Uterus (tissue), 4 donors: ENCODE results near the gene LY6G6F. TPM values are rescaled to one million over a fixed set of nuclear protein-coding genes. Genes with fewer than 3 reads are reported as not detected.
"Not testable (repeated sequence)": the region's sequence is repeated elsewhere in the genome, so short reads cannot be mapped to it uniquely, and the experiment has no call there.

Source experiments
- DNase-seq, 2 donors: peaks; one replicate each; pipeline ENCODE4 v3.0.0-alpha.2; 2019 to 2020
- H3K27ac ChIP-seq, 2 donors: fragments of 200-600 bp; sonication (generic); 1 replicate in 1 of 2; 2 replicates in 1 of 2; pipeline ENCODE4 v1.5.1; 2016 to 2018
- H3K27me3 ChIP-seq, 2 donors: fragments of 200-600 bp; sonication (generic); one replicate each; pipeline ENCODE4 v1.5.1; 2018 to 2019; ENCODE audit warnings: control low read depth in 1 of 2
- H3K36me3 ChIP-seq, 2 donors: fragments of 200-600 bp; sonication (generic); one replicate each; pipeline ENCODE4 v1.5.1; 2019; ENCODE audit warnings: control low read depth in 1 of 2
- H3K4me1 ChIP-seq, 2 donors: fragments of 200-600 bp; sonication (generic); one replicate each; pipeline ENCODE4 v1.5.1; 2018 to 2019; ENCODE audit warnings: control low read depth in 1 of 2
- H3K4me3 ChIP-seq, 2 donors: fragments of 200-600 bp; sonication (generic); 1 replicate in 1 of 2; 2 replicates in 1 of 2; pipeline ENCODE4 v1.5.1; 2018 to 2019; ENCODE audit warnings: mild to moderate bottlenecking in 1 of 2
- H3K9me3 ChIP-seq, 2 donors: fragments of 200-600 bp; sonication (generic); one replicate each; pipeline ENCODE4 v1.5.1; 2019; ENCODE audit warnings: control low read depth in 1 of 2
- CTCF ChIP-seq, 4 experiments: fragments of 200-600 bp in 2 of 4; fragments of 450-650 bp in 2 of 4; sonication (generic) in 2 of 4; IDR thresholded peaks; one replicate each; pipeline ENCODE4 v1.5.1; 2016 to 2019; ENCODE audit warnings: antibody characterized with exemption in 4 of 4, mild to moderate bottlenecking in 2 of 4, moderate library complexity in 1 of 4
- POLR2A ChIP-seq, 2 donors: fragments of 450-650 bp; IDR thresholded peaks; one replicate each; pipeline ENCODE4 v1.6.1; 2016; ENCODE audit warnings: antibody characterized with exemption in 2 of 2, mild to moderate bottlenecking in 1 of 2, moderate library complexity in 1 of 2
- intact Hi-C: fragments of 100-400 bp; cut with DNase I; formaldehyde crosslinking; loops from one replicate; pipeline ENCODE4 v1.15.1; 2023; ENCODE audit warnings: low total_unique reads
- total RNA-seq, 4 donors: library from RNA; depleted of rRNA in 3 of 4; stranded (reverse); fragments of >200 nt in 3 of 4; gene quantifications; one replicate each; pipeline versions ENCODE4 v1.1.0 to v1.2.4, GENCODE V29; 2014 to 2023
- donor health status: DM: yes; HTN: yes; CAD: no.

The LY6G6F gene
- total RNA-seq, 4 donors from 2014 or later = not detected

DNA sequence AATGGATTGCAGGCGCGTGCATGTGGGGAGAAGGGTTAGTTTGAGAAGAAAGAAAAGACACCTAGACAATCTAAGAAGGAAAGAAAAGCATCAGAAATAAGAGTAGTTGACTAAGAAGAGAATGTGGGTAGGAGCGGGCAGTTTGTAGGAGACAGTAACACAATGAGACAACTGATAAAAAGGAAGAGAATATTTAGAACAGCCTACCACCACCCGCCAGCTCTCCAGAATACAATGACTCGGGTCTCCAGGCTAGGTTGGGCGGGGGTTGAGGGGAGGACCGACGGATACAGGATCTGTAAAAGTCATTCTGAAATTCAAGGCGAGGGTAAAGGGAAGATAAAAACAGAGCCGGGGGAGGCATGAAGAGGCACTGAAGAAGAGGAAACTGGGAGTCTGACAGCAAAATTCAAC is 4.3 kb upstream of the LY6G6F start:
- intact Hi-C loops = loop anchor here (5.0 kb wide), 1 partner anchor 935 kb away; no protein-coding TSS in a partner anchor
- TF ChIP-seq CTCF (IDR thresholded peaks at IDR 0.05) = no peak
- TF ChIP-seq POLR2A (IDR thresholded peaks at IDR 0.05) = no peak

GRCh38 chr6:31702819-31703716 is 3.6 kb upstream of the LY6G6F start, which contains the start of gene ABHD16A:
ABHD16A (minus strand) TSS chr6:31703324; CDS start chr6:31703281, 43 bp downstream.
- Histone ChIP-seq H3K27ac (peak within 1 kb of the TSS; percentile 96 to 98), H3K4me3 (peak within 1 kb of the TSS; percentile 79 to 82), H3K9me3 (no peaks in the 10 kb centered on the region), H3K27me3 (no peaks in the 10 kb centered on the region), H3K4me1 (peaks cover 7 to 9% of the 10 kb centered on the region in 2 donors), H3K36me3 (no peaks in the 10 kb centered on the region)
- TF ChIP-seq POLR2A (IDR thresholded peaks at IDR 0.05) = peak; percentile 98 to 99
- peak; percentile 6 to 24 (median 16) for TF ChIP-seq CTCF (IDR thresholded peaks at IDR 0.05)
- intact Hi-C loops = loop anchor here (5.0 kb wide), 1 partner anchor 936 kb away; no protein-coding TSS in a partner anchor
- DNase-seq = peak; percentile 99

More for the DNA sequence above, 4.3 kb upstream of the LY6G6F start:
- no peak for DNase-seq
- Histone ChIP-seq H3K9me3 (no peaks in the 10 kb centered on the region), H3K27ac (peak overlapping the region; percentile 96 to 98), H3K4me3 (peak overlapping the region; percentile 79 to 82), H3K4me1 (peaks cover 7 to 9% of the 10 kb centered on the region in 2 donors), H3K36me3 (no peaks in the 10 kb centered on the region), H3K27me3 (no peaks in the 10 kb centered on the region)

DNA sequence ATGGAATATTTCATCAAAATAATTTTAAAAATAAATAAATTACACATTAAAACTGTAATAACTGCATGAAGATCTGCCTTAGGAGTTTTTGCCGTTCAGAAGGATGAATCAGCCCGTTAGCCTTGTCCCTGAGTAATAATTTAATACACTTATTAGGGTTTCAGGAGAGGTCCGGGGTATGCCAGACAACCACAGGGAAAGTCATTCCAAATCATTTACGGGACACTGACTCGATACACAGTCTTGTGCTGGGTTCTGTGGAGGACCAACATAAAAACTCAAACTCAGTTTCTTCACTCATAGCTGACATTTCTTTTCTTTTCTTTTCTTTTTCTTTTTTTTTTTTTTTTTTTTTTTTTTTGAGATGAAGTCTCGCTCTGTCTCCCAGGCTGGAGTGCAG is 735 bp upstream of the LY6G6F start:
- Histone ChIP-seq H3K4me1 (peaks cover 7 to 9% of the 10 kb centered on the region in 2 donors), H3K27ac (no peak overlapping the region), H3K36me3 (no peaks in the 10 kb centered on the region), H3K27me3 (no peaks in the 10 kb centered on the region), H3K4me3 (no peak overlapping the region), H3K9me3 (no peaks in the 10 kb centered on the region)
- DNase-seq = no peak
- TF ChIP-seq POLR2A (IDR thresholded peaks at IDR 0.05) (no peak), CTCF (IDR thresholded peaks at IDR 0.05) (no peak)
- intact Hi-C loops = no loop called here

GRCh38 chr6:31707701-31708100 is 1.0 kb downstream of the LY6G6F start:
- Histone ChIP-seq H3K4me1 (no peaks in the 10 kb centered on the region), H3K9me3 (no peaks in the 10 kb centered on the region), H3K27me3 (no peaks in the 10 kb centered on the region), H3K36me3 (no peaks in the 10 kb centered on the region), H3K4me3 (no peak overlapping the region), H3K27ac (no peak overlapping the region)
- TF ChIP-seq CTCF (IDR thresholded peaks at IDR 0.05) (no peak), POLR2A (IDR thresholded peaks at IDR 0.05) (no peak)
- no peak for DNase-seq
- intact Hi-C loops = no loop called here

DNA sequence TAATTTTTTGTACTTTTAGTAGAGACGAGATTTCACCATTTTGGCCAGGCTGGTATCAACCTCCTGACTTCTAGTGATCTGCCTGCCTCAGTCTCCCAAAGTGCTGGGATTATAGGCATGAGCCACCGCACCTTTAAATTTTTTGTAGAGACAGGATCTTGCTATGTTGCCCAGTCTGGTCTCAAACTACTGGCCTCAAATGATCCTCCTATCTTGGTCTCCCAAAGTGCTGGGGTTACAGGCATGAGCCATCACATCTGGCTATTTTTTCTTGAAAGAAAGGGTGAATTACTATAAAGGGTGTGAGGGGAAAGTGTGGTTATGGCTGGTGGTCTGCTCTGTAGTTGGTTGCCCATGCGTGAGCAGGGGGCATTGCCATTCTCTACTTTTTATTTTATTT is 1.6 kb downstream of the LY6G6F start:
- intact Hi-C loops = no loop called here
- Histone ChIP-seq H3K4me1 (no peaks in the 10 kb centered on the region), H3K4me3 (no peak overlapping the region), H3K36me3 (no peaks in the 10 kb centered on the region), H3K27ac (no peak overlapping the region), H3K9me3 (no peaks in the 10 kb centered on the region), H3K27me3 (no peaks in the 10 kb centered on the region)
- TF ChIP-seq POLR2A (IDR thresholded peaks at IDR 0.05) (no peak), CTCF (IDR thresholded peaks at IDR 0.05) (no peak)
- no peak for DNase-seq

DNA sequence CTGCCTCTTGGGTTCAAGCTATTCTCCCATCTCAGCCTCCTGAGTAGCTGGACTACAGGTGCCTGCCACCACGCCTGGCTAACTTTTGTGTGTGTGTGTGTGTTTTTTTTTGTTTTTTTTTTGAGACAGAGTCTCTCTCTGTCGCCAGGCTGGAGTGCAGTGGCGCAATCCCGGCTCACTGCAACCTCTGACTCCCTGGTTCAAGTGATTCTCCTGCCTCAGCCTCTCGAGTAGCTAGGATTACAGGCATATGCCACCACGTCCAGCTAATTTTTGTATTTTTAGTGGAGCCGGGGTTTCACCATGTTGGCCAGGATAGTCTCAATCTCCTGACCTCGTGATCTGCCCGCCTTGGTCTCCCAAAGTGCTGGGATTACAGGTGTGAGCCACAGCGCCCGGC is 2.5 kb downstream of the LY6G6F start:
- H3K9me3 ChIP-seq, H3K27ac ChIP-seq, H3K36me3 ChIP-seq, H3K27me3 ChIP-seq, DNase-seq, H3K4me1 ChIP-seq, H3K4me3 ChIP-seq, intact Hi-C loops: not testable (repeated sequence)
